Measurements from ENCODE around the gene HS6ST1.

HS6ST1 gene

DNA sequence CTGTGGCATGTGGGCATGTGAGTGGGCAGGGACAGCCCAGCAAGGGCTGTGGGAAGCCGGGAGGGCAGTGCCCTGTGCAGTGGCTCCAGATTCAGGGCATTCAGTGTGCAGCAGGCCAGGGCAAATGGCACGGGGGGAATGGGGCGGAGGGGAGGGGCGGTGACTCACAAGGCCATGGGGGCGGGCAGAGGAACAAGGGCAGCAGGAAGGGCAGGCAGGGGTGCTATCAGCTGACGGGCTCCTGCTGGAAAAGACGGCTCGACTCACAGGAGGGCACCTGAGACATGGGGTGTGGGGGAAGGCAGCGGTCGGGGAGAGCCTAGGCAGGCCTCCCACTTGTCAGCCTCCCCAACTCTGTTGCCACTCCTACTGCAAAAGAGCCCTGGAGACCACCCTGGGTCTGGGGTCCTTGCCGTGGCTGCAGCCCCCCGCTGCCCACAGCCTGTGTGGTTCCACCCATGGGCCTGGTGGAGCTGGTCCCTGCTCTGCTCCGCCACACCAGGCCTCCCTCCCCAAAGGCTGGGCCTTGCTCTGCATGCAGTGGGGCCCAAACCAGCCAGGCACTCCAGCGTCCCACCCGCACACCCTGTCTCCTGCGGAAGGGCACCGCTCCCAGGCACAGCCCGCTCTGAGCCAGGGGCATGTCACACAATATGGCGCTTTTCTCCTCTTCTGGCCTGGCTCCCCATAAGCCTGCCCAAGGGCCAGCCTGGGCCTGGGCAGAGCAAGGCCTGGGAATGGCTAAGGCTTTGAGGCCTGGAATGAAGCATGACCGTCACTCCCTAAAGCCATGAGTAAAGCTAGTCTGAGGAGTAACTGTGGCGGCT, 25.9 kb downstream of the HS6ST1 start:
- no peak for DNase-seq

DNA sequence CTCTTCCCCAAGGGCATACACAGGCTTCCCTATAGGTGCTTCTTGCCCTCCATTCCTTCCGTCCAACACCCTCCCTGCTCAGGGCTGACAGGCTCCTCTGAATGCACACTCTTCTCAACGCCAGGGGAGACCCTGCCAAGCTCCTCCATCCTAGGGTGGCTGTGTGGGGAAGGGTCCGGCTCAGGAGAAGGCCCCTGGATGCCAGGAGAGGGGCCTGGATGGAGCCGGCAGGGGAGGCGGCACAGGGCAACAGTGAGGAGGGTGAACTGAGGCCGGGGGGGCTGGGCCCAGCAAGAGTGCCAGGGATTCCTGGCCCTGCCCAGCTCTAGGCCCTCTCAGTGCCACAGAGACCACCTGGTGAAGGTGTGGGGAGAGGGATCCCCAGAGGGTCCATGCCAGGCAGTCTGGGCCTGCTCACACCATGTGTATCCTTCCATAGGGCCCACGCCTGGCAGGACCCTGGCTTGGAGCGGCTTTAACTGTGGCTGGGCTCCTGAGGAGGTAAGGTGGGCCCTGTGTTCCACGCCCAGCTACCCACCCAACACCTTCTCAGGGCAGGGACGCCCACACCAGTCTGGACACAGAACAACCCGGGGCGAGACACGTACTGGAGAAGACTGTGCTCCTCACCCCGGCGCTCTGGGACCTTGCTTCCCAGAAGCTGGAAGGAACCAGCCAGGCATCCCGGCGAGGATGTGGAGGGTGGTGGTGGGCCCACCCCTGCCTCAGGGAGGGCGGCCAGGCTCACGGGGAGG, 26.6 kb downstream of the HS6ST1 start:
- no peak for DNase-seq

DNA sequence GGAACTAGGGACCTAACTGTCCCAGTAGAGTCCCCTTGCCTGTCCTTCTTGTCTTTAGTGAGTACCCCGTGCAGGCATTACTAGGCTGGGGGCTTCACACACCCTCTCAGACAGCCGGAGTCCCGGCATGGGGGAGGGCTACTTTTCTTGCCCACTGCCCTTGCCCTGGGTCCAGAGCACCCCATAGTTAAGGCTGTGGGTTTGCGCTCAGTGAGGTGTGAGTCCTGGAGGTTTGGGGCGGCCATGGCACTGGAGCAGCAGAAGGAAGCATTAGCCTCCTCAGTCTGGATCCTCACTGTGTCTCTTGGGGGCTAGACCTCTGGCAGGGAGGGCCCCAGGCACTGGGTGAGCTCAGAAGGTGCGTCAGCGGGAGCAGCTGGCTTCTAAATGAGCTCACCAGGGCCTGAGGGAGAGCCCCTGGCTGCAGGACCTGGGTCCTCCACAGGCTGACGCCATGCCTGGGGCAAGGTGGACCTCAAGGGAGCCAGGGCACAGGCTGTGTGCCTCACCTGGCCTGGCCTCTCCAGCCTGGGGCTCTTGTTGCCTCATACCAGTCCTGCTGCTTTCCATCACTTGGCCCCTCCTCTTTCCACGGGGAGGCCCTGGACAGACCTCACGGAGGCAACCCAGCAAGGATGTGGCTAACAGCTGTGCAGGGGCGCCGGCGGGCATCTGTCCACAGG, 27.4 kb downstream of the HS6ST1 start:
- DNase-seq = no peak

DNA sequence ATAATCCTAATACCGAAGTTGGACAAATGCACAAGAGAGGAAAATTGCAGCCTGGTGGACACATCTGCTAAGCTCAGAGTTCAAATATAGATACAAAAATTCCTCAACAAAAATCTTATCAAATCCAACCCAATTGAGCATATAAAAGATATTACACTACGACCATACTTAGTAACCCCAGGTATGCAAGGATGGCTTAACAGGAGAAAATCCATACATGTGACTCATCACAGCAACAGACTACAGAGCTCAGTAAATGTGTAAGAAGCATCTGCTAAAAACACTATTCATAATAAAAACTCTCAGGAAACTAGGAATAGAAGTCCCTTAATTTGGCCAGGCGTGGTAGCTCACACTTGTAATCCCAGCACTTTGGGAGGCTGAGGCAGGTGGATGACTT, 28.3 kb downstream of the HS6ST1 start:
- DNase-seq = no peak

DNA sequence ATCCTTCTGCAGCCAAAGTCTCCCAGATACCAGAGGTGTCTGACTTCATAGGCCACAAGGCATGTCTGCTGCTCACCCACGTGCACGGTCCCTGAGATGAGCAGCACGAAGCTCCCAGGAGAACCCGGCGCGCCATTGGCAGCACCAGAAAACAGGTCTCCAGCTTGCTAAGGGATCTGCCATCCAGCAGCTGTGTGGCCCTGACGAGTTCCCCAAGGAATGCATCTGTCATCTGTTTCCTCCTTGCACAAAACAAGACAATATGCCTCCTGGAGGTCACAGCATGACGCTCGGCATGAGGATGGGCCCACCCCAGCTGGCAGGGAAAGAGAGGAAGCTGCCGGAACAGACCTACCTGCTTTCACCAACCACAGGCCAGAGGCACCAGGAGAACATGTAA, 29.2 kb downstream of the HS6ST1 start:
- DNase-seq = no peak

DNA sequence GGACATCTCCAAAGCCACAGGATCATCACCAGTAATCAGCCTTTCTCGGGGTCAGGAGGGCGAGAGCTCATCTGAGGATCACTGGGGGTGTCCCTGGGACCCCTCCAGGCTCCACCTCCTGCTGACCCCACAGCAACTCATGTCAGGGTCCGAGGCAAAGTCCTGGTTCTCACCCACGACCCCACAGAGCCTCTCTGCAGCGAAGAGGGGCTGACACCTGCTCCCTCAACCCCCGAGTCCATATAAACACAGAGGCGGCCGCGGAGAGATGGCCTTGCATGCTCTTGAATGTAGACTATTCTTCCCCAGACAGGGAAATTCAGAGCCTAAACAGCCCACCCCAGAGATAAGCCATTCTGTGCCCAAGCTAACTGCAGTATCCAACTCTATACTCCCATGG, 29.9 kb downstream of the HS6ST1 start:
- DNase-seq = no peak

DNA sequence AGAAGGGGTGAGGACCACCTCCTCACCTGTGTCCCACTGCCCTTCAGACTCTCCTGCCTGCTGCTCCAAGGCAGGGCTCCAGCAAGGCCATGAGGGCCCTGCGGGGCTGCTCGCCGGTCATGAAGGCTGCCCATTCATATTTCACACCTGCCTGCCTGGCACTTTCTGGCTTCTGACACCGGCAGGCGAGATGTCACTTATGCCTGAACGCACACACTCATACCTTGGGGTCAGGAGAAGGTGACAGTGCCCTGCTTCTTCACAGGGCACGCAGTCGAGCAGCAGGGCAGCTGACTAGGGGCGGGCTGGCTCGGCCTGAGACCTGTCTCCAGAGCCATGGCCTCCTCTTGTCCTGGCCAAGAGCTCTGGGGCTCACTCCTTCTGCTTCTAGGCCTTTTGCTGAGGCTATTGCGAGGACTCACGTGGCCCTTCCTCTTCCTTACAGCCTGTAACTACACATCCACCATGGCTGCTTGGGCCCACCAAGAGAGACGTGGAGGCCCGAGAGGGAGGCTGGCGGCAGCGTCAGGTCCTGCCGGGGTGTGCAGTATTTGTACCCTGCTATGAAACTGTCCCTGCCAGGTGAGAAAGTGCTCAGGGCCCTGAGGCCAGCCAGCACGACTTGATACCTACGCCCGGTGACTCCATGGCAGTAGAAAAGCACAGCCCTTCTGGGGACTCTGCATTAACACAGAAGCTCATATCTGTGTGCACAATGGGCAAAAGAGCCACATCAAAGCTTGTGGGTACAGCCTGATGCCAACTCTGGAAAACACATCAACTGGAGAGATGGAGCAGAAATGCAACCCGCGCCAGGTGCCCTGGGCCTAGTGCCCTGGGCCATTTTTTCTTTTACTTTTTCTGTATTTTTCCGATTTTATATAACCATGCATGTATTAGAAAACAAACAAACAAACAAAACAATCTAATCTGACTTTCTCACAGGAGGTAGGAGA, 30.6 kb downstream of the HS6ST1 start:
- no peak for DNase-seq

DNA sequence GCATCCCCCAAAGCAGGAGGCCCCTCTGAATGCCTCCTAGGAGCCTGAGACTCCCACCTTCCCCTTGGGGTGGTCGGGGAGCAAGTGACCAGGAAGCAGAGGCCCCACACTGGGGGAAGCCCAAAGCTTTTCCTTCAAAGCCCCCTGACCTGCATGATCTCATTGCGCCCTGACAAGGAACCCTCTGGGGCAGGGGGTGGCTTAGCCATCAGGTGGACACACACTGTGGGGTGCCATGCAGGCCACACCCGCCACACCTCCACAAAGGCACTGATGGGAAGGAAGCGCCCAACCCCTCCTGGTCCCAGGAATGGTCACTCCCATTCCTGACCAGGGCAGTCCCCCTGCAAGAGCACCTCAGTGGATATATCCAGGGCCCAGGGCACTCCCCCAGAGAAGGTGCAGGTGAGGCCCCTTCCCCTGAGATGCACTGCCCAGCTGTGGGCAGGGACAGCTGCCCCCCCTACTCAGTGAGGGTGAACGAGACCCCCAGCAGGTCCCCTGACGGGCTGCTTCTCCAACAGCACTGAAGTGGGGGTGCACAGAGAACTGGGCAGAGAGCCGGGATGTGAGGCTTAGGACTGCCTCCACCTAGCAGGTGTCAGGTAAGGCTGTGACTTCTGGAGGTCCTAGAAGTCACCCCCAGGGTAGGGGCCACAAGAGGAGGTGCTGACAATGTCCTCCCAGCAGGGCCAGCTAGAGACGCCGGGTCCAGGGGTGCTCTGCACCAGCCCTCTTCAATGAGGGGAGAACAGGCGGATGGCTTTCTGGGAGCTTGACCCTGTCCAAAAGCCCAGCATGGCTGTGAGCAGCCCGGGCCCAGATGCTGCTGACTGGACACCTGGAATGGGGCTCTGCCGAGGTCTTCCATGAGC, 31.5 kb downstream of the HS6ST1 start:
- DNase-seq = no peak

DNA sequence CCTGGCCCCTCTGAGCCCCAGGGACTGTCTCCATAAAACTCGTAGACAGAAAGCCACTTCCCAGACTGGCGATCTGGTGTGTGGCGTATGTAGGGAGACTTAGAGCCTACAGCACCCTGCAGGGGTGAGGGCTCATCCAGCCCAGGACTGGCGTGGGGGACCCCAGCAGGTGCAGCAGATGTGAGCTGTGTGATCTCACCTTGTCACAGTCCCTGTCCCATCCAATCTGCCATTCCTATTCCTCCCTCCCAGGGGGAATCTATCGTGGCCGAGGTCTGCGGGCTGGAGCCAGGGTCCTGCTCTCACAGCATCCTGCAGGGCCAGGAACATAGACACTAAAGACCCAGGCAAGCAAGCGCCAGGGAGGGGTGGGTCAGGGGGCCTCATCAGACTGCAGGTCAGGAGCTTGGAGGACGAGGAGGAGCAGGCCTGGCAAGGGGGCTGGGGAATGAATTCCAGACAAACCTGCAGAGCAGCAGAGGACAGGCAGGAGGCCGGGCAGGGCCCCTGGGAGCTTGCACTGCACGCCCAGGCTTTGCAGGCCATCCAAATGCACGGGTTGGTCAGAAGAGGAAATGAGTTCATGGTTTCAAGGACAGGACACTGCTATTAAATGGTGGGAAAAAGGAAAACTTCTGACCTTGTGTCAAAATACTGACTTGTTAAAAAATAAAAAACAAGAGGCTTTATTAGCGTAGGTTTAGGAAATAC, 32.5 kb downstream of the HS6ST1 start:
- DNase-seq = no peak

DNA sequence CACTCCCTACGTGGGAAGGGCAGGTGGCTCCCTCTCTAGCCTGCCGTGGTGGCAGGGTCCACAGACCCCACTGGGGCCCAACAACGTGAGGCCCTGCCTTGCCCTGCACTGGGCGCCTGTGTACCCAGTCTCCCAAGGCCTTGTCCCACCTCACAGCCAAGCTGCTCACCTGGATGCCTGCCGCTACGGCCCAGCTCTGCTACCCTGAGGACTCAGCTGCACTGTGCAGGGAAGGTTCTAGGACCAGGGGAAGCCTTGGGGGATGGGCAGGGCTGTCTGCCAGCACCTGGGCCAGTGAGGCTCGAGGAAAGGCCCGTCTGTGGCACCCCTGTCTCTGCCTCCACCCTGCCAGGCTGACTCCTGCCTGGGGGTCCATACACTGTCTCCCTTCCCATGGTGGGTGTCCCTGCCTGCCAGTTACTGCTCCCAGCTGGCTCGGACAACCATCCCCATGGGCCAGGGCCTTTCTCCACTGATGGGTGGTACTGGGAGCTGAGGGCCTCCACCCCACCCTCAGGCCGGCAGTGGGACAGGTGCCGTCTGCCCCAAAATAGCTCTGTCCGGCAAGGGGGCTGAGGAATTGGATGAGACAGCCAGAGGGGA, 33.2 kb downstream of the HS6ST1 start:
- DNase-seq = no peak

DNA sequence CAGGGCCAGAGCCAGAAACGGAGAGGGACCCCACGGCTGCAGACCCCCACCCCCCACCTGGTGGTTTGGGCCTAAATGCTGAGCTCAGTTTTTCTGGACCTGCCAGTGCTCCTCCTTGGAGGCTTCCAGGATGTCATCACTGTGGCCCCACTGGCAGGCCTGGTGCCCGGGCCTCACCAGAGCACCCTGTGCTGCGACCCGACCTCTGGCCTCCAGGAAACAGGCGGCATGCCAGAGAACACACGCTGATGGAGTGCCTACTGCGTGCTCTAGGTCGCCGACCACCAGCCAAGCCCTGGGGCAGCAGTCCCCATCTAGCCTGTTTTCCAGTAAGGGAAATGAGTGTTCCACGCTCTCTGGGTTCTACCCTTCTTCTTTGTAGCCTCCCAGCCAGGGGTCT, 33.8 kb downstream of the HS6ST1 start:
- DNase-seq = no peak

DNA sequence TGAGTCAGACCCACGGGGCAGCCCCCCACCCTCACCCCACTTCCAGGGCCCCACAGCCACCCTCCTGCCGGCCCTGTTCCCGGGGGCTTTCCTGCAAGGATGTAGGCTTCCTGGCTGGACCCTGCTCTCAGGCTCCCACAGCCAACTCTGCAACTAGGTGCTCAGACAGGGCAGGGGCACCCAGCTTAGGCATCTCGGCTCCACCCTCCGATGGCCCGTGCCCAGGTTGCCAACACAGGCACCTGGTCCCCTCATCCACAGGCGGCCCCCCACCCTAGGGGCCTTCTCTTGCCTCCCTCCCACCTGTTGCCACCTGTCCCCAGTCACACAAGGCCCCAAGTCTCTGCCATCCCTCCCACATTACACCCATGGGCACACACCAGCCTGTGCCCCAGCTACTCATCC, 34.6 kb downstream of the HS6ST1 start:
- DNase-seq = no peak

DNA sequence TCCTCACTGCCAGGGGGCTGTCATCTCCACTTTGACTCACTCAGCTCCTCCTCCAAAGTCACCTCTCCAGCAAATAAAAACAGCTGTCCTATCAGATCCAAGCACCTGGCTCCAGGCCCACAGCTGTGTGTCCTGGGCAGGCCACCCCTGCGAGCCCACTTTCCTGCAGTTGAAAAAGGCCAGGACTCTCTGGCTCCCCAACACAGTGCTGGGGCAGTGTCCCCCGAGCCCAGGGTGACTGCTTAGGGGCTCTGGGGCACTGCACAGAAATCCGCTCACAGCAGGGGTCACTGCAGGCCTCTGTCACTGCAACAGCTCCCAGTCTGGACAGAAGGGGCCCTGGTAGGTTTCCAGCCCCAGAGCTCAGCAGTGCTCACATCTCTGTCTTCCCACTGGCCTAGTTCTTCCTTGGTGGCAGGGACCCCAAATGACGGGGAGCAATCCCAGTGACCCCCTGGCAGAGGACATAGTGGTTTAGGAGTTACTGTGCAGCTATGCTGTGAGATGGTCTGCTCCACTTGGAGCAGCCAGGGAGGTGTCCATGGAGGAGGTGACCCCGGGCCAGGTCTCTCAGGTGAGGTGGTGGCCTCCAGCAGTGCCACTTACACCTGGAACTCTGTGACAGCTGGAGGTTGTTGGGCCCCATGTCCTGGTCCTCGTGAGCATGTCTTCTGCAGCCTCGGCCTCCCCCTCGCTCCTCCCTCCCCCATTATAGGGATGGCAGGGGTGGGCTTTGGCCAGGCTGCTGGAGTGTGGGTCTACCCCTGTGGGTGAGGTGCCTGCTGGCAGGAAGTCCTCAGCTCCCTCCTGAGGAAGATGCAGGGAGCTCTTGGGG, 35.5 kb downstream of the HS6ST1 start:
- no peak for DNase-seq

DNA sequence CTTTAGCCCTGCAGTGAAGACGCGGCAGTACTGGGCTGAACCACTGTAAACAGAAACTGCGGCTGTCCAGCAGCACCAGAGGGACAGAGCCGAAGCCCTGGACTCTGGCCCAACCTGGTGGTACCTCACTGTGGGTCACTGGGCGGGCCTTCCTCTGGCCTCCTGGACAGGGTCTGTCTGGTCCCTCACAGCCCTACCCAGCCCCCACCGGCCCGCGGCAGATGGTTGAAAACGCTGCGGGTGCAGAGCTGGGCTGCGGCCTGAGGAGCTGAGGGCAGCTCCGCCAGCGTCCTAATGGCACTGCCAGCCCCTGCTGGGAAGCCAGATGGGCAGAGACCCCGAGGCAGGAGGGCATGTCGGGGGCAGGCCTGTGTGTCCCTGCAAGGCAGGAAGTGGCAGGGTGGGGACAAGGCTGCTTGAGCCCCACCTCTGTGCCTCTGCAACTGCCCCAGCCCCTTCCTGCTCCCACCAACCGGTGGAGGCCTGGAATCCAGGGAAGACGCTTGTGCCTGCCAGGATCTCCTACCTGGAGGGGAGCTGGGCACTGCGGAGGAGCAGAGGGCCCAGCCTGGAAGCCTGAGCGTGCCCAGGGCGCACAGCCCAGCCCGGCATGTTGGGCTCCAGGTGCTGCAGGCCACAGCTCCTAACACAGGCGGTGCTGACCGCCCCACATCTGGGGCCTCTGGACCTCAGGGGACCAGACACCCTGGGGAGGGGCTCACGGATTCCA, 36.3 kb downstream of the HS6ST1 start:
- no peak for DNase-seq

DNA sequence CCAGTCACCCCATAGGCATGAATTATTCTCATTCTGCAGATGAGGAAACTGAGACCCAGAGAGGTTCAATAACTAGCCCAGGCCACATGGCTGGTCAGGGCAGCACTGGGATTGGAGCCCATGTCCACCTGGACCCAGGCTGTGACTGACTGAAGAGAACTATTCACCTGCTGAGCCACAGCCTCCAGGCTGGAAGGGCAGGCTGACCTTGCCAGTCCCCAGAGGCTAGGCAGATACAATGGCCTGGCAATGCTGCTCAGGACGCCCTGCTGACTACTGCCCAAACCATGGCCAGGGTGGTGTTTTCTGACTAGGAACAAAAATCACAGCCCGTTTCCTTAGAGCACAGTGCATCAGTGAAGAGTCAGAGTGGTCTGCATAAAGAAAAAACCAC, 36.8 kb downstream of the HS6ST1 start:
- no peak for DNase-seq

DNA sequence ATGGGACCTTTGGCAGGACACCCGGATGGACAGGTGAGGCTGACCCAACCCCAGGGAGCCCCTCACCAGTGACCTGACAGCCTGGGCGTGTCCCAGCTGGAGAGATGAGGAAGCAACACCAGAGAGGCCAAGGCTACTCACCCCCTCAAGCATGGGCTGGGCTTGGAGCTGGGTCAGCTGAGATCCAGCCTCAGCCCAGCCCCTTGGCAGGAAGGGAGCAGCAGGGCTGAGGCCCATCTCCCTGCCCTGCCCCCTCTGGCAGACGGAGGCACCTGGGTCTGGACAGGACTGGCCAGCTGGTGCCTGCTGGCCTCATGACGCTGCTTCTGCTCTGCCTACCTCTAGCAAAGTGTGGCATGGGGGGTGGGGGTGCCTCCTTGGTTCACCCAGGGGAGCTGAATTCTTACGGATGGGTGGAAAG, 37.8 kb downstream of the HS6ST1 start:
- no peak for DNase-seq

DNA sequence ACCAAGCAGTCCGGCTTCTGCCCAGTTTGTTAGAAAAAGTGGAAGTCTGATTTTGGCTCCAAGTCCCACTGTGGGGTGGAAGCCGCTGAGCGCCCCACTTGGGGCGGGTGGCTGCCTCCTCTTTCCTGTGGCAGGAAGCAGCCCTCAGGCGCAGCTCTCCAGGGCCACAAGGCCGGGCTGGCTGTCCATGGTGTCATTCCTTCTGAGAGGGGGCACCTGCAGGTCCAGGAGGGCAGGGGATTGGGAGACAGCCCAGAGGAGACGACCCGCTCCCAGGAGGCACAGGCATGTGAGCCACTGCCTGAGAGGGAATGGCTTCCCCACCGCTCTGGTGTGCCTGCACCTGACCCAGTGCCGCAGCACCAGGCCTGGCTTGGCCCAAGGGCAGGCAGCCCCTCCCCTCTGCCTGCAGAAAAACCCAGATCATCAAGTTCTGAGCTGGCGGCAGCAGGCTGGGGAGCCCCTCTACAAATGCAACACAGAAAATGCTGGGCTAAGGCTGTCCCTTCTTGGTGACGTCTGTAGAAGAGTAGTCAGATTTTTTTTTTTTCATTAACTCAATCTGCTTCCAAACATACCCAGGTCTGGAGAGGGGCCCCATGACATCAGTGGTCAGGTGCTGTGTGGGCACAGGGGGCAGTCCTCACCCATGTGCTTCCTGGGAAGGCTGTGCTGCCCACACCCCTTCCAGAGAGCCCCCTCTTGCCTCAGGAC, 38.4 kb downstream of the HS6ST1 start:
- no peak for DNase-seq

DNA sequence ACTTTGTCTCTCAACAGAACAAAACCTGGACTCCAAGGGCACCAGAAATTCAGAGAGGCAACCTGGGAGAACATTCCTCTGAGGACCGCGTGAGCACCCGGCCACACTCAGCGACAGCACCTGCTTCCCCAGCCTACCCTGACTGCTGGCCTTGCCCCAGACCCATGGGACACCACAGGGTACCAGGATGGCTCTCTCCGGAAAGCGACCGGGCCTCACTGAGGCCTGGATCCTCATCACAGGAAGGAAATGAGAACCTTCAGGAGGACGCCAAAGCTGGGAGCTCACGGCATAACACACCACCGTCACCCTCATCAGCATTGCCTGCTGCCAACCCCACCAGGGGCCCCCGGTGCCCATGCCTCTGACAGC, 38.9 kb downstream of the HS6ST1 start:
- DNase-seq = no peak
